Stomach (tissue), 19 donors: ENCODE measurements around the gene IFNA21. TPM values are rescaled to one million over a fixed set of nuclear protein-coding genes. Genes with fewer than 3 reads are reported as not detected.
"Not testable (repeated sequence)": the region's sequence is repeated elsewhere in the genome, so short reads cannot be mapped to it uniquely, and the experiment has no call there.

Experiments used
- DNase-seq, 2 donors: peaks; one replicate each; pipeline versions ENCODE4 v3.0.0 to v3.0.0-alpha.2; 2013 to 2019
- H3K27ac ChIP-seq, 5 donors: fragments of 200-600 bp in 4 of 5; sonication (generic) in 4 of 5; one replicate each; pipeline ENCODE4 v1.5.1; 2013 to 2019; ENCODE audit warnings: mild to moderate bottlenecking in 1 of 5, moderate library complexity in 1 of 5
- H3K27me3 ChIP-seq, 3 donors: fragments of 200-600 bp; sonication (generic); one replicate each; pipeline ENCODE4 v1.5.1; 2017 to 2019; ENCODE audit warnings: mixed run types in 1 of 3
- H3K36me3 ChIP-seq, 4 donors: fragments of 200-600 bp; sonication (generic); 1 replicate in 3 of 4; 2 replicates in 1 of 4; pipeline ENCODE4 v1.5.1; 2016 to 2019
- H3K4me1 ChIP-seq, 4 donors: fragments of 200-600 bp; sonication (generic); one replicate each; pipeline ENCODE4 v1.5.1; 2016 to 2019
- H3K4me3 ChIP-seq, 4 donors: fragments of 200-600 bp; sonication (generic) in 3 of 4; one replicate each; pipeline ENCODE4 v1.5.1; 2016 to 2019; ENCODE audit warnings: mild to moderate bottlenecking in 1 of 4
- H3K9me3 ChIP-seq, 4 donors: fragments of 200-600 bp; sonication (generic); one replicate each; pipeline ENCODE4 v1.5.1; 2016 to 2019
- EP300 ChIP-seq: sonication (generic); formaldehyde crosslinking; IDR thresholded peaks from one replicate; pipeline ENCODE4 v1.6.1; 2017; ENCODE audit warnings: antibody characterized with exemption
- POLR2A ChIP-seq, 4 donors: fragments of 450-650 bp; IDR thresholded peaks; one replicate each; pipeline ENCODE4 v1.6.1; 2016; ENCODE audit warnings: antibody characterized with exemption in 4 of 4, control low read depth in 2 of 4, mild to moderate bottlenecking in 1 of 4, moderate library complexity in 1 of 4
- POLR2AphosphoS5 ChIP-seq, 3 donors: sonication (generic); formaldehyde crosslinking; IDR thresholded peaks; one replicate each; pipeline ENCODE4 v1.6.1; 2016; ENCODE audit warnings: antibody characterized with exemption in 3 of 3
- WGBS, 5 donors: extraction: QIAGEN DNeasy Blood & Tissue Kit in 3 of 5; methylation state at CpG; one replicate each; pipeline versions ENCODE4 v1.1.5 to v1.1.7; 2013 to 2018; 5-methylcytosine and 5-hydroxymethylcytosine counted together
- intact Hi-C: fragments of 100-400 bp; cut with DNase I; formaldehyde crosslinking; loops from one replicate; pipeline ENCODE4 v1.15.1; 2023; ENCODE audit warnings: low total_unique reads
- long read RNA-seq, 10 donors: transcript quantifications; one replicate each; lab custom pipeline, GENCODE V29; 2026
- polyA plus RNA-seq, 3 donors: library from polyadenylated mRNA; stranded (reverse); fragments of 200-250 nt; gene quantifications; one replicate each; pipeline ENCODE4 v1.2.3, GENCODE V29; 2013
- total RNA-seq, 5 donors: library from RNA; depleted of rRNA; stranded (reverse); fragments of >200 nt; gene quantifications; one replicate each; pipeline versions ENCODE4 v1.1.0 to v1.2.3, GENCODE V29; 2014 to 2016
- TF ChIP-seq, protein P1 (sequence below), 7 experiments: fragments of 450-650 bp in 4 of 7; fragments of 200-600 bp in 3 of 7; sonication (generic) in 3 of 7; IDR thresholded peaks; one replicate each; pipeline ENCODE4 v1.5.1; 2016 to 2019; ENCODE audit warnings: antibody characterized with exemption in 7 of 7, control low read depth in 2 of 7, mild to moderate bottlenecking in 1 of 7
- donor health status: healthy with polysubstance abuse.
- donor health status: Bipolar disorder and iron deficiency.
- donor health status: healthy.

Gene IFNA21
- total RNA-seq (not detected), polyA plus RNA-seq (not detected)
- long read RNA-seq, donor 1, result 0 reads
- long read RNA-seq, donor 2, result 0 reads
- long read RNA-seq, donor 3, result 0 reads
- long read RNA-seq, donor 4, result 0 reads
- long read RNA-seq, donor 5, result 0 reads
- long read RNA-seq, donor 6, result 0 reads
- long read RNA-seq, donor 7, result 0 reads
- long read RNA-seq, donor 8, result 0 reads
- long read RNA-seq, donor 9, partial matches to known transcripts, result 0 of 1 reads
- long read RNA-seq, donor 9, other reads (novel, unspliced or antisense), result 0 of 1 reads
- long read RNA-seq, donor 10, result 0 reads

DNA sequence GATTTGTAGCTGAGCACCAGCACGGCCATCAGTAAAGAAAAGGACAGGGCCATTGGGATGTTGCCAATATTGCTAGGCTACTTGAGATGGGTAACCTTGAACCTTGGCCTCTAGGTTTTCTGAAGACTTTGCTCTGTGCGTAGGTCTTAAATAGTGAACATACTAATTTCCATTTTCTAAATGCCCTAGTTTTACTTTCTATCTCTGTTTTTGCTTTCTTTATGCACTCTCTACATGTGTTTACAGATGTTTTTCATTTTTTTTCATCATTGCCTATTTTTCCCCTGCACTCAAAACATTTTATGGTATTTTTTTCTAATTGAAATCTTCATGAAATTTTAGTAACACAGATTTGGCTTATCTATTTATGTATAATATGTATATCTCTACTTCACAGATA lies at the start of gene IFNA21:
TSS of gene IFNA21 (minus strand) at position 101 of the 400 bp plus-strand sequence. CDS start at position 53, 48 bp downstream.
- H3K9me3 ChIP-seq, H3K36me3 ChIP-seq, H3K27me3 ChIP-seq, intact Hi-C loops, H3K27ac ChIP-seq, DNase-seq, H3K4me1 ChIP-seq, H3K4me3 ChIP-seq: not testable (repeated sequence)
- WGBS, 5 donors, result 75 to 87% (median 82%) methylated on average over 2 of the region's 2 CpGs

DNA sequence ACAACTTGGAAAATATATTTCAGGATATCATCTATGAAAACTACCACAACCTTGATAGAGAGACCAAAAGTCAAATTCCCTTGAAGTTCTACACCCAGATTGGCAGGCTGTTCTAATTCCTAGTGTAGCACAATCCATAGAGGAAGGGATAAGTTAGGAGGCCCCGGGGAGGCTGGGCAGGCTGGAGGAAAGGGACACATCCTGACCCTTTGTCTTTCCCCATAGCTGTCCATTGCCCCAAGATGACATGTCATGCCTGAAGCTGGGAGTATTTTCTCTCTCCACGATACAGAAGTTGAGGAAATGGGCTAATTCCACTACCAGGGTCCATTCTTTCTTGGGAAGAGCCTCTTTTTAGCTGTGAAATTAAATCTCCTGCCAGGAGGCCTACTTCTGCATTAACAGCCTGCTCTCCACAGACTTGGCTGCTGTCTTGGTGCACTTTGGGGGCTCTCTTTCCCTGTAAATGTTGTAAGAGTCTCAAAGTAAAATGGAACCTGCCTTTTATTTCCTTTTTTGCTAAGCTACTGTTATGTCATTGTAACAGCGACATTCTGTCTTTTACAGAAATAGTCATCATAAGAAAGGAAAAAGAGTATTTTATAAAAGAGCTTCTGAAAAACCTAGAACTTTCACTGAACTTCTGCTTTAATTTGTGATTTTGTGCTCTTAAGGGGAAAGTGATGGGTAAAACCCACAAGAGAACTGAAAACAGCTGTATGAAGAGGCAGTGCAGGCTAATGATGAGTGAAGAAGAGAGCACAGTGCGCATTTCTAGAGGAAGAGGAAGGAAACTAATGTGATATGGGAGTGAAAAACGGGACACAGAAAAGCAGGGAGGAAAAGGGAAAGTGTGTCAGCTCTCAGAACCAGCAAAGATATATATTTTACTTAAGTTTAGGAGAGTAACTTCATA lies 47.2 kb upstream of the IFNA21 start:
- H3K27me3 ChIP-seq, H3K9me3 ChIP-seq, DNase-seq, H3K4me1 ChIP-seq, H3K36me3 ChIP-seq, H3K4me3 ChIP-seq, H3K27ac ChIP-seq, intact Hi-C loops: not testable (repeated sequence)
- WGBS, 5 donors, result 38 to 47% (median 42%) methylated on average over 4 to 5 of the region's 5 CpGs

DNA sequence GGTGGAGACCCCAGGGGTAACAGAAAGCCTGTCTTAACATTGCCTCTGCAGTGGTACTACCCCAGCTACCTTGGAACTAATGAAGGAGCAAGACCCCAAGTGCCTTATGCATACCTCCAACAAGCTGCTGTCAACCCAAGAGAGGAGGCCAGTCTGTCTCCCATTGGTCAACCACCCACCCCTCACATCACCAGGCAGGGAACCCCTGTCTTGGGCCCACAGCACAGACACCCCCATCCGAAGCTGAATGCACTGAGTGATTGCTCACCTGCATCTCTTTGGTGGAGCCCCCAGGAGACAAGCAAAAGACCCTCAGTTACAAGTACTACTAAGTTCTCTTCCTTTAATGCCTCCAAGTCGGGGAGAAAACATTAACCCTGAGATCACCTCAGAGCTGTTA lies 45.7 kb upstream of the IFNA21 start:
- H3K9me3 ChIP-seq, DNase-seq, H3K4me1 ChIP-seq, H3K27ac ChIP-seq, H3K4me3 ChIP-seq, intact Hi-C loops, H3K36me3 ChIP-seq, H3K27me3 ChIP-seq: not testable (repeated sequence)
- WGBS, 5 donors, result 54 to 78% (median 60%) methylated on average over 1 to 2 of the region's 2 CpGs

DNA sequence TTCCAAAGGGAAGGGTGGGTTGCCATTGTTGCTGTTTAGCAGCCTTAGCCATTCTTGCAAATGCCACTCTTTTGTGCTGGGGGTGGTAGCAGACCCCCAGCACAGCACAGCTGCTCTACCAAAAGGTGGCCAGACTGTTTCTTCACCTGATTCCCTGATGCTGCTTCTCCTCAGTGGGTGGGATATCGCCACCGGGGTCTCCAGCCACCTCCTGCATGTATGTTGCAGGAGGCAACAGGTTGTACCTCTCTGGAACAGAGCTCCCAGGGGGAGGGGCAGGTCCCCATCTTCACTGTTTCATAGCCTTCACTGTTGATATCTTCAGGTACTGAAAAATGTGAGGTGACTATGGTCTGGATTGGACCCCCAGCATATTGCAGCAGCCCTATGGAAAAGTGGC lies 44.3 kb upstream of the IFNA21 start:
- H3K4me1 ChIP-seq, DNase-seq, H3K27ac ChIP-seq, H3K36me3 ChIP-seq, H3K4me3 ChIP-seq, H3K9me3 ChIP-seq, intact Hi-C loops, H3K27me3 ChIP-seq: not testable (repeated sequence)
- WGBS, 5 donors, result 82 to 90% (median 85%) methylated on average over 2 of the region's 2 CpGs; no CpG with 5 or more reads in 1 of the 5 donors

DNA sequence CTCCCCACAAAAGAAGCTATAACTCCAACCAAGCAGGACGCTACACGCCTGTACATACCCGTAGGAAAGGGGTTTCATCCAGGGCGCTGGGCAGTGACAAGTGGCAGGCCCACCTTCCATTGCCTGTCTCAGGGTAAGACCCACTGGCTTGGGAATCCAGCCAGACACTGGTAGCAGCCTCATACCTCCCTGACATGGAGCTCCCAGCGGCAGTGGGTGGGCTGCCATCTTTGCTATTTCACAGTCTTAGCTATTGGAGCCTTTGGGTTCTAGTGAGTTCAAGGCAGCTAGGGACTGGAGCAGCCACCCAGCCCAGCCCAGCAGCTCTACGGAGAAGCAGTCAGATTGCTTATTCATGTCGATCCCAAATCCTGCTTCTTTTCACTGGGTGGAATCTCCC lies 43.9 kb upstream of the IFNA21 start:
- intact Hi-C loops, result no loop called here
- Histone ChIP-seq H3K4me3 (no peak overlapping the region), H3K27ac (no peak overlapping the region), H3K36me3 (no peaks in the 10 kb centered on the region), H3K4me1 (no peaks in the 10 kb centered on the region), H3K27me3 (no peaks in the 10 kb centered on the region), H3K9me3 (no peaks in the 10 kb centered on the region)
- no peak for DNase-seq
- WGBS, 5 donors, result 86 to 97% (median 93%) methylated on average over 3 to 7 of the region's 7 CpGs
- no peak for TF ChIP-seq POLR2A (IDR thresholded peaks at IDR 0.05)
- no peak for TF ChIP-seq EP300
- TF ChIP-seq, protein P1, sequence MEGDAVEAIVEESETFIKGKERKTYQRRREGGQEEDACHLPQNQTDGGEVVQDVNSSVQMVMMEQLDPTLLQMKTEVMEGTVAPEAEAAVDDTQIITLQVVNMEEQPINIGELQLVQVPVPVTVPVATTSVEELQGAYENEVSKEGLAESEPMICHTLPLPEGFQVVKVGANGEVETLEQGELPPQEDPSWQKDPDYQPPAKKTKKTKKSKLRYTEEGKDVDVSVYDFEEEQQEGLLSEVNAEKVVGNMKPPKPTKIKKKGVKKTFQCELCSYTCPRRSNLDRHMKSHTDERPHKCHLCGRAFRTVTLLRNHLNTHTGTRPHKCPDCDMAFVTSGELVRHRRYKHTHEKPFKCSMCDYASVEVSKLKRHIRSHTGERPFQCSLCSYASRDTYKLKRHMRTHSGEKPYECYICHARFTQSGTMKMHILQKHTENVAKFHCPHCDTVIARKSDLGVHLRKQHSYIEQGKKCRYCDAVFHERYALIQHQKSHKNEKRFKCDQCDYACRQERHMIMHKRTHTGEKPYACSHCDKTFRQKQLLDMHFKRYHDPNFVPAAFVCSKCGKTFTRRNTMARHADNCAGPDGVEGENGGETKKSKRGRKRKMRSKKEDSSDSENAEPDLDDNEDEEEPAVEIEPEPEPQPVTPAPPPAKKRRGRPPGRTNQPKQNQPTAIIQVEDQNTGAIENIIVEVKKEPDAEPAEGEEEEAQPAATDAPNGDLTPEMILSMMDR (IDR thresholded peaks at IDR 0.05), result no peak
- no peak for TF ChIP-seq POLR2AphosphoS5 (IDR thresholded peaks at IDR 0.05)

DNA sequence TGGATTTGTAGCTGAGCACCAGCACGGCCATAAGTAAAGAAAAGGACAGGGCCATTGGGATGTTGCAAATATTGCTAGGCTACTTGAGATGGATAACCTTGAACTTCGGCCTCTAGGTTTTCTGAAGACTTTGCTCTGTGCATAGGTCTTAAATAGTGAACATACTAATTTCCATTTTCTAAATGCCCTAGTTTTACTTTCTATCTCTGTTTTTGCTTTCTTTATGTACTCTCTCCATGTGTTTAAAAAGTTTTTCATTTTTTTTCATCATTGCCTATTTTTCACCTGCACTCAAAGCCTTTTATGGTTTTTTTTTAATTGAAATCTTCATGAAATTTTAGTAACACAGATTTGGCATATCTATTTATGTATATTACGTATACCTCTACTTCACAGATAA lies 40.6 kb upstream of the IFNA21 start, which contains the start of gene IFNA10:
TSS of gene IFNA10 (minus strand) at position 101 of the 400 bp plus-strand sequence. CDS start at position 55, 46 bp downstream.
- 77 to 88% (median 81%) methylated on average over 3 of the region's 3 CpGs for WGBS, 5 donors

DNA sequence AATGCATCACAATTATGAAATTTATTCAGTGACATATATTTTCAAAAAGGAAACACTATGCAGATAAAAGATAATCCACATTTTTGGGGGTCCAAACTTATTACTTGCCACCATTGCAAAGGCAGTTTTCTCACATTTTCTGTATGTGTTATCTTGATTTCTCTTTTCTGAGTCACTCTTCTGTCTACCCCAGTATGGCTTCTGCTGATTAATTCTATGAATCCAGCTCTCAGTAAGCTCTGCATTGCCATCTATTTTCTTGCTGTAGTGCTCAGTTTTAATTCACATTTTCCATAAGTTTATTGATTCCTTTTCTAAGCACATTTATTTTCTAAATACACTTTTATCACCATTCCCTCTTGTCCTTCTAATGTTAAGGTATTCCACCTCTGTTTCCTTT lies 38.7 kb upstream of the IFNA21 start:
- Histone ChIP-seq H3K4me1 (no peaks in the 10 kb centered on the region), H3K9me3 (no peaks in the 10 kb centered on the region), H3K27ac (no peak overlapping the region), H3K36me3 (no peaks in the 10 kb centered on the region), H3K4me3 (no peak overlapping the region), H3K27me3 (peaks cover 0 to 3% (median 0%) of the 10 kb centered on the region in 3 donors)
- intact Hi-C loops, result no loop called here
- TF ChIP-seq POLR2A (IDR thresholded peaks at IDR 0.05) (no peak), POLR2AphosphoS5 (IDR thresholded peaks at IDR 0.05) (no peak), EP300 (no peak)
- TF ChIP-seq, protein P1 (IDR thresholded peaks at IDR 0.05), result no peak
- DNase-seq, result no peak

More for the DNA sequence above, 40.6 kb upstream of the IFNA21 start, which contains the start of gene IFNA10:
- DNase-seq, H3K4me1 ChIP-seq, intact Hi-C loops, H3K27me3 ChIP-seq, H3K36me3 ChIP-seq, H3K4me3 ChIP-seq, H3K27ac ChIP-seq, H3K9me3 ChIP-seq: not testable (repeated sequence)

DNA sequence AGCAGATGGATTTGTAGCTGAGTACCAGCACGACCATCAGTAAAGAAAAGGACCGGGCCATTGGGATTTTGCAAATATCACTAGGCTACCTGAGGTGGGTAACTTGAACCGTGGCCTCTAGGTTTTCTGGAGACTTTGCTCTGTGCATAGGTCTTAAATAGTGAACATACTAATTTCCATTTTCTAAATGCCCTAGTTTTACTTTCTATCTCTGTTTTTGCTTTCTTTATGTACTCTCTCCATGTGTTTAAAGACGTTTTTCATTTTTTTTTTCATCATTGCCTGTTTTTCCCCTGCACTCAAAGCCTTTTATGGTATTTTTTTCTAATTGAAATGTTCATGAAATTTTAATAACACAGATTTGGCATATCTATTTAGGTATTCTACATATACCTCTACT lies 35.6 kb upstream of the IFNA21 start, which contains the start of gene IFNA7:
TSS of gene IFNA7 (minus strand) at position 101 of the 400 bp plus-strand sequence. CDS start at position 61, 40 bp downstream.
- H3K4me3 ChIP-seq, H3K36me3 ChIP-seq, H3K27me3 ChIP-seq, H3K9me3 ChIP-seq, intact Hi-C loops, DNase-seq, H3K4me1 ChIP-seq, H3K27ac ChIP-seq: not testable (repeated sequence)
- WGBS, 5 donors, result 58 to 70% (median 61%) methylated on average over 4 of the region's 4 CpGs
